ENCODE results near the gene COPG2. TPM values are rescaled to one million over a fixed set of nuclear protein-coding genes. Genes with fewer than 3 reads are reported as not detected.

COPG2 gene
- total RNA-seq, 4 donors from 2014 or later, result 12.5 to 15.0 (median 14.0) TPM

DNA sequence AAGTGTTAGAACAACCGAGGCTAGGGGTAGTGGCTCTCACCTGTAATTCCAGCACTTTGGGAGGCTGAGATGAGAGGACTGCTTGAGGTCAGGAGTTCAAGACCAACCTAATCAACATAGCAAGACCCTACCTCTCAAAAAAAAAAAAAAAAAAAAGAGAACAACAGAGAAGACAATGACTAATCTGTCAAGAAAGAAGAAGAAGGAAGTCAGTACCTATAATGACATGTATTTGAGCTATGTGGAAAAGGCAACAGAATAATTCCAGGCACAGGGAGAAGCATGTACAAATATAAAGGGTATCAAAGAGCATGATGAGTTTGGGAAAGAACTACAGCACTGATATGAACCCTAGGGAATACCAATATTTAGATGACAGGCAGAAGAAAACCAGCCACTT lies 27.5 kb downstream of the COPG2 start:
- Histone ChIP-seq H3K9me3 (no peaks in the 10 kb centered on the region), H3K27me3 (no peaks in the 10 kb centered on the region), H3K36me3 (peaks cover 0 to 5% of the 10 kb centered on the region in 2 donors), H3K4me3 (no peak overlapping the region), H3K27ac (no peak overlapping the region), H3K4me1 (no peaks in the 10 kb centered on the region)
- DNase-seq (no peak), ATAC-seq (no peak)
- in situ Hi-C loops (cut with MboI; ENCODE audit: low sequenced_read_pairs in 4 of 4) (no loop called here), intact Hi-C loops (cut with DNase I; ENCODE audit: low total_unique reads) (no loop called here)
- TF ChIP-seq POLR2A (IDR thresholded peaks at IDR 0.05), result no peak
- TF ChIP-seq, protein P1, sequence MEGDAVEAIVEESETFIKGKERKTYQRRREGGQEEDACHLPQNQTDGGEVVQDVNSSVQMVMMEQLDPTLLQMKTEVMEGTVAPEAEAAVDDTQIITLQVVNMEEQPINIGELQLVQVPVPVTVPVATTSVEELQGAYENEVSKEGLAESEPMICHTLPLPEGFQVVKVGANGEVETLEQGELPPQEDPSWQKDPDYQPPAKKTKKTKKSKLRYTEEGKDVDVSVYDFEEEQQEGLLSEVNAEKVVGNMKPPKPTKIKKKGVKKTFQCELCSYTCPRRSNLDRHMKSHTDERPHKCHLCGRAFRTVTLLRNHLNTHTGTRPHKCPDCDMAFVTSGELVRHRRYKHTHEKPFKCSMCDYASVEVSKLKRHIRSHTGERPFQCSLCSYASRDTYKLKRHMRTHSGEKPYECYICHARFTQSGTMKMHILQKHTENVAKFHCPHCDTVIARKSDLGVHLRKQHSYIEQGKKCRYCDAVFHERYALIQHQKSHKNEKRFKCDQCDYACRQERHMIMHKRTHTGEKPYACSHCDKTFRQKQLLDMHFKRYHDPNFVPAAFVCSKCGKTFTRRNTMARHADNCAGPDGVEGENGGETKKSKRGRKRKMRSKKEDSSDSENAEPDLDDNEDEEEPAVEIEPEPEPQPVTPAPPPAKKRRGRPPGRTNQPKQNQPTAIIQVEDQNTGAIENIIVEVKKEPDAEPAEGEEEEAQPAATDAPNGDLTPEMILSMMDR (IDR thresholded peaks at IDR 0.05 in 4 of 5, conservative IDR thresholded peaks at IDR 0.05 in 1 of 5), result no peak

DNA sequence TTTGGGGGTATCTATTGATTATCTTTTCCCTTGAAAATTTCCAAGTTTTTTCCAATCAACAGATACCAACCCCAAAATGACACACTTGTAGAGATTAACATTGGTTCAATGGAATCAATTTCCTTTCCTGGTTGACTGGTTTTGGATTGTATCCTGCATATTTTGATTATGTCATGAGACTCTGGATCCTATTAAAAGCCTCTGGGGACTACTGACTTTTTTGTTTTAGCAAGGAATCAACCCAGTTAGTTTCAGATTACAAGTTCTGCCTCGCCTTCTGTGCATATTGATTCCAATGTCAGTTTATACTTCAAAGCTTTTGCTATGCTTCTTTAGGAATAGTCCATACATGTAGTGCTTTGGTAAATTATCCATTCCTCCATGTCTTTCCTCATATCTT lies 29.2 kb downstream of the COPG2 start:
- TF ChIP-seq, protein P1 (IDR thresholded peaks at IDR 0.05 in 4 of 5, conservative IDR thresholded peaks at IDR 0.05 in 1 of 5), result no peak
- no peak for TF ChIP-seq POLR2A (IDR thresholded peaks at IDR 0.05)
- ATAC-seq (no peak), DNase-seq (no peak)
- Histone ChIP-seq H3K36me3 (peaks cover 0 to 5% of the 10 kb centered on the region in 2 donors), H3K4me1 (no peaks in the 10 kb centered on the region), H3K4me3 (no peak overlapping the region), H3K9me3 (no peaks in the 10 kb centered on the region), H3K27ac (no peak overlapping the region), H3K27me3 (no peaks in the 10 kb centered on the region)
- intact Hi-C loops (cut with DNase I; ENCODE audit: low total_unique reads) (no loop called here), in situ Hi-C loops (cut with MboI; ENCODE audit: low sequenced_read_pairs in 4 of 4) (no loop called here)

GRCh38 chr7:130632111-130632510 lies 36.4 kb downstream of the COPG2 start:
- no peaks in the 10 kb centered on the region for H3K9me3 ChIP-seq
- H3K27ac ChIP-seq, result no peak overlapping the region
- TF ChIP-seq POLR2A (IDR thresholded peaks at IDR 0.05), result no peak
- TF ChIP-seq, protein P1 (IDR thresholded peaks at IDR 0.05 in 4 of 5, conservative IDR thresholded peaks at IDR 0.05 in 1 of 5), result no peak
- H3K36me3 ChIP-seq, result no peaks in the 10 kb centered on the region
- intact Hi-C loops (cut with DNase I; ENCODE audit: low total_unique reads), result no loop called here
- H3K4me3 ChIP-seq, result no peak overlapping the region
- no peak for ATAC-seq
- no peak for DNase-seq
- in situ Hi-C loops (cut with MboI; ENCODE audit: low sequenced_read_pairs in 4 of 4), result no loop called here
- no peaks in the 10 kb centered on the region for H3K27me3 ChIP-seq
- no peaks in the 10 kb centered on the region for H3K4me1 ChIP-seq

DNA sequence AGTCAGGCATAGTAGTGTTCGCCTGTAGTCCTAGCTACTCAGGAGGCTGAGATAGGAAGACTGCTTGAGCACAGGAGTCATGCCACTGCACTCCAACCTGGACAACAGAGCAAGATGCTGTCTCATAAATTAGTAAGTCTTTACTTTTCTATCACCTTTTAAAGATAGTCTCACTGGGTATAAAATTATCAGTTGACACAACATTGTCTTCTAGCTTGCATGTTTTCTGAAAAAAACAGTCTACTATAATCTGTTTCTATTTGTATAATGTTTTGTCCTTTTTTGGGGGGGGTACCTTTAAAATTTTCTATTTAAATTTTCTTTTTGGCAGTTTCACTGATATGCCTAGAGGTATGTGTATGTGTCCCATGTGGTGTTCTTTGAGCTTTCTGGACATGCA lies 39.6 kb downstream of the COPG2 start:
- intact Hi-C loops (cut with DNase I; ENCODE audit: low total_unique reads) (no loop called here), in situ Hi-C loops (cut with MboI; ENCODE audit: low sequenced_read_pairs in 4 of 4) (no loop called here)
- no peaks in the 10 kb centered on the region for H3K4me1 ChIP-seq
- DNase-seq (no peak), ATAC-seq (no peak)
- no peaks in the 10 kb centered on the region for H3K36me3 ChIP-seq
- no peaks in the 10 kb centered on the region for H3K9me3 ChIP-seq
- no peak for TF ChIP-seq POLR2A (IDR thresholded peaks at IDR 0.05)
- TF ChIP-seq, protein P1 (IDR thresholded peaks at IDR 0.05 in 4 of 5, conservative IDR thresholded peaks at IDR 0.05 in 1 of 5), result no peak
- no peaks in the 10 kb centered on the region for H3K27me3 ChIP-seq
- H3K27ac ChIP-seq, result no peak overlapping the region
- no peak overlapping the region for H3K4me3 ChIP-seq

DNA sequence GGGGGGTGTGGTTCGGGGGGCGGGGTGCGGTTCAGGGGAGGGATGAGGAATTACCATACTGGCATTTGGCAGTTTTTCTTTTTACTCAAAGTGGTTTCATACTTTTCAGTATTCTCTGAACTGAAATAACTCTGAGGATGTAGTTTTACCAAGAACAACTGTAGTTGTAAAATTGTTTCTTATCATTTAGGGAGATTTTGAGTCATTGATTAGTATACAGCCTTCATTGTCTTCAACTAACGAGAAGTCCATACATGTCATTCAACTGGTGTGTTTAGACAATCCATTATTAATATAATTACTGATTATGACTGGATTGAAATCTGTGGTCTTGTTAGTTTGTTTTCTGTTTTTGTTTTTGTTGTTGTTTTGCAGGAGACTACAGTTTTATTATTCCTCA lies 40.8 kb downstream of the COPG2 start:
- ATAC-seq (no peak), DNase-seq (no peak)
- Histone ChIP-seq H3K9me3 (no peaks in the 10 kb centered on the region), H3K27me3 (no peaks in the 10 kb centered on the region), H3K36me3 (no peaks in the 10 kb centered on the region), H3K27ac (no peak overlapping the region), H3K4me3 (no peak overlapping the region), H3K4me1 (no peaks in the 10 kb centered on the region)
- in situ Hi-C loops (cut with MboI; ENCODE audit: low sequenced_read_pairs in 4 of 4), result no loop called here
- intact Hi-C loops (cut with DNase I; ENCODE audit: low total_unique reads), result no loop called here
- TF ChIP-seq, protein P1 (IDR thresholded peaks at IDR 0.05 in 4 of 5, conservative IDR thresholded peaks at IDR 0.05 in 1 of 5), result no peak
- no peak for TF ChIP-seq POLR2A (IDR thresholded peaks at IDR 0.05)
